HG02588 (cell line): ENCODE measurements around the gene CFDP1.

Source experiments
- ATAC-seq: cut with Tn5 transposase; IDR thresholded peaks from one replicate; pipeline ENCODE4 v1.9.1; 2021; ENCODE audit warnings: mild to moderate bottlenecking, moderate library complexity; ENCODE audit not compliant: unreplicated experiment

The CFDP1 gene

GRCh38 chr16:75432828-75433731, at the start of gene CFDP1:
CFDP1 (minus strand) TSS chr16:75433503; CDS start chr16:75433352, 151 bp downstream.
- ATAC-seq = peak; percentile 94

- ATAC-seq = no peak
These were observed 49.3 kb upstream of the CFDP1 start for GRCh38 chr16:75482434-75483205.

GRCh38 chr16:75481475-75481874, 48.2 kb upstream of the CFDP1 start:
- ATAC-seq = no peak

- ATAC-seq = no peak
These were observed 46.2 kb upstream of the CFDP1 start for GRCh38 chr16:75479421-75479990.

GRCh38 chr16:75478480-75479345, 45.4 kb upstream of the CFDP1 start:
- no peak for ATAC-seq

- no peak for ATAC-seq
These were observed 44.6 kb upstream of the CFDP1 start for GRCh38 chr16:75477680-75478473.

GRCh38 chr16:75476817-75477216, 43.5 kb upstream of the CFDP1 start:
- ATAC-seq = no peak

GRCh38 chr16:75475420-75475847, 42.1 kb upstream of the CFDP1 start:
- no peak for ATAC-seq

GRCh38 chr16:75472908-75473877, 39.9 kb upstream of the CFDP1 start:
- ATAC-seq = no peak

GRCh38 chr16:75471723-75472633, 38.7 kb upstream of the CFDP1 start:
- ATAC-seq = peak; percentile 47

- ATAC-seq = no peak
These were observed 33.5 kb upstream of the CFDP1 start for GRCh38 chr16:75466760-75467159.

- peak; percentile 91 for ATAC-seq
These were observed 31.0 kb upstream of the CFDP1 start, which contains the start of gene TMEM170A for GRCh38 chr16:75464122-75464918. TMEM170A (minus strand) TSS chr16:75464689; CDS start chr16:75464600, 89 bp downstream.

GRCh38 chr16:75463389-75464121, 30.3 kb upstream of the CFDP1 start:
- peak; percentile 13 for ATAC-seq

GRCh38 chr16:75462806-75463205, 29.5 kb upstream of the CFDP1 start:
- no peak for ATAC-seq

GRCh38 chr16:75461575-75461974, 28.3 kb upstream of the CFDP1 start:
- no peak for ATAC-seq

GRCh38 chr16:75460446-75460845, 27.1 kb upstream of the CFDP1 start:
- ATAC-seq = no peak
